Type B pancreatic cell (in vitro differentiated cells): ENCODE measurements around the gene SALL1. TPM values are rescaled to one million over a fixed set of nuclear protein-coding genes. Genes with fewer than 3 reads are reported as not detected.

Source experiments
- DNase-seq: peaks from one replicate; pipeline ENCODE4 v3.0.0; 2021; ENCODE audit warnings: mixed read lengths; ENCODE audit not compliant: unreplicated experiment; ENCODE audit errors: extremely low spot score
- H3K27ac Mint-ChIP-seq: 2 replicates; pipeline ENCODE4 v1.8.0; 2021; ENCODE audit warnings: mild to moderate bottlenecking, mixed read lengths
- H3K27me3 Mint-ChIP-seq: 2 replicates; pipeline ENCODE4 v1.8.0; 2021; ENCODE audit warnings: mixed read lengths
- H3K36me3 Mint-ChIP-seq: 2 replicates; pipeline ENCODE4 v1.8.0; 2021; ENCODE audit warnings: mixed read lengths
- H3K4me1 Mint-ChIP-seq: one replicate; pipeline ENCODE4 v1.8.0; 2021; ENCODE audit warnings: mixed read lengths; ENCODE audit not compliant: unreplicated experiment
- H3K4me3 Mint-ChIP-seq: 2 replicates; pipeline ENCODE4 v1.8.0; 2021; ENCODE audit warnings: mild to moderate bottlenecking, mixed read lengths
- H3K9me3 Mint-ChIP-seq: 2 replicates; pipeline ENCODE4 v1.8.0; 2021; ENCODE audit warnings: mixed read lengths
- CTCF ChIP-seq: fragments of 200-600 bp; sonication (generic); conservative IDR thresholded peaks from 2 replicates; pipeline ENCODE4 v1.5.0; 2021; ENCODE audit warnings: antibody characterized with exemption, mild to moderate bottlenecking
- total RNA-seq: library from RNA; stranded (reverse); gene quantifications from 2 replicates; pipeline ENCODE4 v1.2.1, GENCODE V29; 2021; ENCODE audit warnings: low replicate concordance

SALL1 gene
- total RNA-seq, 1 donor from 2014 or later, result 27.0 TPM

GRCh38 chr16:51124896-51125295 is 26.2 kb downstream of the SALL1 start:
- H3K4me3 Mint-ChIP-seq, result no peak overlapping the region
- no peaks in the 10 kb centered on the region for H3K36me3 Mint-ChIP-seq
- peaks cover 21% of the 10 kb centered on the region for H3K4me1 Mint-ChIP-seq
- no peak for DNase-seq
- TF ChIP-seq CTCF, result no peak
- no peak overlapping the region for H3K27ac Mint-ChIP-seq
- no peaks in the 10 kb centered on the region for H3K9me3 Mint-ChIP-seq
- peaks cover 33% of the 10 kb centered on the region for H3K27me3 Mint-ChIP-seq

- Mint-ChIP-seq H3K4me1 (peaks cover 17% of the 10 kb centered on the region), H3K4me3 (no peak overlapping the region), H3K9me3 (no peaks in the 10 kb centered on the region), H3K36me3 (no peaks in the 10 kb centered on the region), H3K27me3 (peaks cover 36% of the 10 kb centered on the region), H3K27ac (no peak overlapping the region)
- no peak for DNase-seq
- no peak for TF ChIP-seq CTCF
Measured at GRCh38 chr16:51121850-51122249, 29.2 kb downstream of the SALL1 start.

- Mint-ChIP-seq H3K27me3 (peaks cover 34% of the 10 kb centered on the region), H3K4me3 (no peak overlapping the region), H3K36me3 (no peaks in the 10 kb centered on the region), H3K27ac (no peak overlapping the region), H3K9me3 (no peaks in the 10 kb centered on the region), H3K4me1 (peaks cover 22% of the 10 kb centered on the region)
- no peak for DNase-seq
- no peak for TF ChIP-seq CTCF
Measured at GRCh38 chr16:51120730-51121347, 30.2 kb downstream of the SALL1 start.

GRCh38 chr16:51119973-51120729 is 30.9 kb downstream of the SALL1 start:
- no peak overlapping the region for H3K4me3 Mint-ChIP-seq
- no peak for DNase-seq
- peaks cover 22% of the 10 kb centered on the region for H3K4me1 Mint-ChIP-seq
- no peaks in the 10 kb centered on the region for H3K9me3 Mint-ChIP-seq
- H3K27me3 Mint-ChIP-seq, result peaks cover 39% of the 10 kb centered on the region
- no peak overlapping the region for H3K27ac Mint-ChIP-seq
- no peak for TF ChIP-seq CTCF
- H3K36me3 Mint-ChIP-seq, result no peaks in the 10 kb centered on the region

- peaks cover 45% of the 10 kb centered on the region for H3K27me3 Mint-ChIP-seq
- no peak overlapping the region for H3K27ac Mint-ChIP-seq
- H3K36me3 Mint-ChIP-seq, result no peaks in the 10 kb centered on the region
- H3K4me3 Mint-ChIP-seq, result no peak overlapping the region
- TF ChIP-seq CTCF, result no peak
- peaks cover 24% of the 10 kb centered on the region for H3K4me1 Mint-ChIP-seq
- no peaks in the 10 kb centered on the region for H3K9me3 Mint-ChIP-seq
- no peak for DNase-seq
Measured at GRCh38 chr16:51119556-51119955, 31.5 kb downstream of the SALL1 start.
